ENCODE data around the gene LRTM1.

Gene LRTM1

DNA sequence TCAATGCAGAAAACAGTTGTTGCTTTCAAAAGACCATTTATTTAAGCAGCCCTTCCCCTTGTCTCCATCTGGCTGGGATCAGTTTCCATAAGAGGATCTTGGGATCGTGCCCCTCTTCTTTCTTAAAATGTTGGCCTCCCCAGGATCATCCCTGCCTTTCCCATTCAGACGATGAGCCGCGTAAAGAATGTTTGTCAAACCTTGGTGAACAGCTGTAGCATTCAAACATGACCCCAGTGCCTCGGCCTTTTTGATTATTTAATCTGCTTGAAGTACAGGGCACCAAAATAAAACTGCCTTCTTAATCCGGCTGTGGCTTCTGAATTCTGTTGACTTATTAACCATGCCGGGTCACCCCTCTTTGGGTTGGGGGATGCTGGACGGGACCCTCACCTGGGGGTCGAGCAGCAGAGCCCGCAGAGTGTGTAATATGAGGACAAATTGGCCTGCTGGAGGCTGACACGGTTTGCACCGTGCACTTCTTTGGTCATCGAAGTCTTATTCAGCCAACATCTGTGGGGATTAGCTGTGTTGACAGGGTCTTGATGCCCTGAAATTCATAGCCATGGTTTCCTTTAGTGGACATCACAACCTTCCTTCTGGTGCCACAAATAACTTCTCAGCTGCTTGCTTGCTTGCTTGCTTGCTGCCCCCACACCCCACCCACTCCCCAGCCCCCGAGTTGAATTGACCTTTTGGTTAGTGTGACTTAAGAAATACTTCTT is at the start of gene LRTM1:
TSS of gene LRTM1 (minus strand) at position 14 of the 725 bp plus-strand sequence. CDS start 148 bp downstream, outside the sequence.
- no peak for DNase-seq

- DNase-seq: no peak
Observed at GRCh38 chr3:54977439-54977838, 49.6 kb upstream of the LRTM1 start.

- DNase-seq: no peak
Observed at GRCh38 chr3:54970895-54971294, 43.0 kb upstream of the LRTM1 start.

GRCh38 chr3:54969652-54970051 is 41.8 kb upstream of the LRTM1 start:
- DNase-seq: no peak

DNA sequence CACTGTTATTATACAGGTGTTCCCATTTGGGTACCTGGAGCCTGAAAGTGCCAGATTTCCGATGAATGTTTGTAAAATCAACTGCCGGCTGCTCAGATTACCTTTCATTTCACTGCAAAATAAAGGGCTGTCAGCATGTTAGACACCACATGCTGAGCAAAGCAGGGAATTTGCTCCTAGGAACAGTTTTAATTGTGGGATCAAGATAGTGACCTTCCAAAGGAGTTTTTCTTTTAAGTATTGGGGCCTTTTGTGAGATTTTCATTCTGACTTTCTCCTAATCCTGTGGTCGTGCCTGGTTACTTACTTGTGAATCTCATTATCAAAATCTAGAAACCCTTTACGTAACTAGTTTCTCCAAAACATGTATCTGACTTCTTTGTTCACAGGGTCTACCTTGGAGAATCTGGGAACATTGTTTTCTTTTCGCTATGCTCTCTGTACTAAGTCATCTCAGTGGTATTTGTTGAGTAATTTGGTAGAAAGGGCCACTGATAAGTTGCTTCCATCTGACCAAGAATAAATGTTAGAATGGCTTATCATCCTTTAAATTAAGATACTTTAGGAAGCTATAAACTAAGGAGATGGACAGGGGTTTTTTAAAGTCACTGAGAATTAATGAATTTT is 40.8 kb upstream of the LRTM1 start:
- DNase-seq: no peak

DNA sequence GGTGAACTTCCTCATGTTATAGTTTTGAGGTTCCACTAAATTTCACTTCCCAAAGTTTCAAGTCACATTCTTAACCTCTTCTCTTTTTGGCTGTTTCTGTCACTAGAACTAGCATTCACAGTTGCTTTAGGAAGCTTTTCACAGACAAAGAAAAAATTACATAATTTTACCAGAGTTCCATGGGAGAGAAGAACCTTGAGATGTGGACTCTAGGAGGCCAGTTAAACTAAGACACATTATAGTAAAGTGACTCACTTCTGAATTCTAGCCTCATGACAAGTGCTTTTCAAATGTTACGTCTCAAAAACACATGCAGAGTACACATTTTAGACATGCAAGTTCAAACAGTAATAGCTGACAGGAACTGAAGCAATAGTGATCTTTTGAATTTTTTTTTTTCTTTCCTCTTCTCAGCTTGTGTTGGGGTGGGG is 39.9 kb upstream of the LRTM1 start:
- DNase-seq: no peak

GRCh38 chr3:54966979-54967378 is 39.1 kb upstream of the LRTM1 start:
- DNase-seq: no peak

DNA sequence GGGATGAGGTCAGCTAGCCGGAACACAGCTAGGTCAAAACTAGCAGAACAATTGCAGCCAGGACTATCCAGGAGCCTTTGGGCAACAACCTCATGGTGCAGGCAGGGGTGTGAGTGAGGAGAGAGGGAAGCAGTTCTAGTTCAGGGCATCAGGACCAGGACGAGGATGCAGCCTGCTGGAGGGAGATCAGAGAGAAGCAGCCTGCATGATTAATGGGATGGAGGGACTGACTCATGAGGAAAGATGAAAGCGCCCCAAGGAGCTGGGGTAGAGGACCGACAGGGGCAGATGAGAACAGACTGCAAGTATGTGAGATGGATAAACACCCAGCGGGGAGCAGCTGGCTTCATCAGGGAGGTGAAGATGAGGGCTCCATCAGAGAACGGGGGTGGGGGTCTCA is 37.9 kb upstream of the LRTM1 start:
- DNase-seq: no peak

DNA sequence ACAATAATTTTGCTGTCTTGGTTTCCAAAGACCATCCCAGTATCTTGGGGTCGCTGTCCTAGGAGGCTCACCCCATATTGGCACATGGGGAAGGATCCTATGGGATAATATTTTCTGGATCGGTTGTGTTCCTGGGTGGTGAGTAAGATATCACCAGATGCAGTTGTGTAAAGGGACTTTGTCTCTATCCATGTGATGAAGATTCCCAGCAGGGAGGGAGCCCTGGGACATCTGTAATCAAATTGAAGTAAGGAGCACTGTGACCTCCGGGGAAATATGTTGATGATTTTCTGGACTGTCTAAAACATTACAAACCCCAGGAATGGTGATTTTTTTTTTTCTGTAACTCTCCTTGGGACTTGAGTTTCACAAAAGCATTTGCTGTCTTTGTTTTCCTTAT is 36.2 kb upstream of the LRTM1 start:
- DNase-seq: no peak

DNA sequence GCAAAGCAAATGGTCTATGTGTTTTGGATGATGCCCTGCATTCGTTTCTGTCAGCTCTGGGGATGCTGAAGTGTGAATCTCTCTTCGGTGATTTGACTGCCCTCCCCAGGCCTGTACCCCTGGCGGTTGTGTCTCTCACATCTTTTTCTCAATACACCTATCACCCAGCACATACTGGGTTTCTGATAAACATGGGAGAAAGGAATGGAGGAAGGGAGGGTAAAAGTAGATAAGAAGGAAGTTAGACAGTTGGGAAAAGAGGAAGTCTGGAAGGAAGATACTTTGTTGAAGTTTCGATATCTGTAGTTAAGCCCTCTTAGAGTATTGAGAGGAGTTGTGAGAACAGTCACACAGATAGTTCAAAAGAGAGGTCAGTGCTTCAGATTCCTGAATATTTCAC is 35.8 kb upstream of the LRTM1 start:
- no peak for DNase-seq

GRCh38 chr3:54962200-54962599 is 34.3 kb upstream of the LRTM1 start:
- no peak for DNase-seq

GRCh38 chr3:54960701-54961100 is 32.8 kb upstream of the LRTM1 start:
- no peak for DNase-seq

GRCh38 chr3:54960082-54960481 is 32.2 kb upstream of the LRTM1 start:
- DNase-seq: no peak

DNA sequence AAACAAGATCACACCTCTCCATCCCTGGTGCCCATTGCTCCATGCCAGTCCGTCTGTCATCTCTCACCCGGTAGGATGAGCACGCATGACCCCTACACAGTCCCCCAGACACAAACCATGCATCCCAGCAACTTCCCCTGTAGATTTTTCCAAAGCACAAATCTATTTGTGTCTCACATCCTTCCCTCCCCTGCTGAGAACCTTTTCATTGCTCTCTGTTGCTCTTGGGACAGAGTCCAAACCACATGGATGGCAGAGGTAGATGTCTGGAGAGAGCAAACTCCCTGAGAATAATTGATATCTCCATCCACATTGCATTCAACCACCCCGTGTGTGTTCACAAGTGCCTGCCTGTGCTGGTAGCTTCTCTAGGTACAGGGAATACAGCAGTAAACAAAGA is 29.9 kb upstream of the LRTM1 start:
- no peak for DNase-seq

GRCh38 chr3:54955941-54956340 is 28.1 kb upstream of the LRTM1 start:
- DNase-seq: no peak

DNA sequence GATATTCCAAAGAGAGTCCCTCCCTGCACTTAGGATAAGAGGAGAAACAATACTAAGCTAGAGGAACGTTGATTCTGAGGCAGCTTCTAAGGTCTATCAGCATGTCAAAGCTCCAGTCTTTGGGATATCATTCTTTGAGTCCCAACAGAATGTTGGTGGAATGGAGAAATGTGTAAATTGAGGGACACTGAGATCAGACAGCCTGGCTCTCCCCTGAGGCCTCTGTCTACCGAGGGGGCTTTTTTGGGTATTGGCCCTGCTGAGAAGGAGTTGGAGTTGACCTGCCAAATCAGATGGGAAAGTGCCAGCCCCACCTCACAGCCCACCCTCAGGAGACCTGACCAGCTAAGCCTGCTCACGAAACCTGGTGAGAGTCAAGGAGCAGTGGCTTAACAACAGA is 27.6 kb upstream of the LRTM1 start:
- DNase-seq: no peak

DNA sequence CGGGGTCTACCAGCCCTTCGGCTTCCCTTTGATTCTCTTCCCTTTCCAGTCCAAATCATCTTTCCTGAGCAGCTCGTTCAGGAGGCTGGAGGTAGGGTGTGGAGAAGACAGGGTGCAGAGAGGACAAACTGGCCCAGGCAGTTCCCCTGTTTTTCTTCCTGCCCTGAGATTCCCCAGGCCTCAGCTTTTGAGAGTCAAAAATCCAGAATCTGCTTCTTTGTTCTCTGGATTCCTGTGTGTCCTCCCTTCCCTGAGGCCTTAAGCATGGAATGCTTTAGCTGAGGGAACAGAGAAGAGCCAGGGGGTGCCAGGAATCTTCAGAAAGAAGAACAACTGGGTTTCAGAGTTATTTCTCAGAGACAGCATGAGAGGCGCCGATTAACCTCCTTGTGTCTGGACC is 26.7 kb upstream of the LRTM1 start:
- DNase-seq: no peak

- no peak for DNase-seq
Observed at GRCh38 chr3:54954022-54954421, 26.2 kb upstream of the LRTM1 start.

GRCh38 chr3:54951405-54951804 is 23.5 kb upstream of the LRTM1 start:
- DNase-seq: no peak

DNA sequence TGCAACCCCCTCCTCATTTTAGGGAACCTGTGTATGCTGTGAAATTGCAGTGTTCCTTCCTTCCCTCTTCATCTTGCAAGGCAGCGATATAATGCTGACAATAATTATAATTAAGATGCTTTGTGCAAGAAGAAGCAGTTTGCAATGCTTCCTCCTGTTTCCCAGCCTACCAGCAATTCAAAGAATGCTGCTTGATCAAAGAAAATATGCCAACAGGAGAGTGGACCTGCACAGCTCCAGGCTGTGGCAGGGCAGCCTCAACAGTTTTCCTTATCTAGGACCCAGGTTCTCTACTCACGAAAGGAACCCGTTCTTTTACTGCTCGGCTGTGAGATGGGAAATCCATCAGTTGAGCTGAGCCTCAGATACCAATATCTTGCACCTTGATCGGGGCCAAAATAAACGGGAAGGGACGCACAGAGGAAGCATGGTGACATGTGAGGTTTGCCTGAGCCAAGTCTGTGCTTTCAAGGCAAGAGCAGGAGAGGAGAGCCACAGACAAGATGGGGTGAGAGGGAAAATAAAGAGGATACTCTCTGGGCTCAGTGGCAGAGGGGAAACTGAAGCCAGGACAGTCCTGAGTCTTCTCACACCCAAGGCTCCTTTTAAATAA is 22.6 kb upstream of the LRTM1 start:
- DNase-seq: no peak

DNA sequence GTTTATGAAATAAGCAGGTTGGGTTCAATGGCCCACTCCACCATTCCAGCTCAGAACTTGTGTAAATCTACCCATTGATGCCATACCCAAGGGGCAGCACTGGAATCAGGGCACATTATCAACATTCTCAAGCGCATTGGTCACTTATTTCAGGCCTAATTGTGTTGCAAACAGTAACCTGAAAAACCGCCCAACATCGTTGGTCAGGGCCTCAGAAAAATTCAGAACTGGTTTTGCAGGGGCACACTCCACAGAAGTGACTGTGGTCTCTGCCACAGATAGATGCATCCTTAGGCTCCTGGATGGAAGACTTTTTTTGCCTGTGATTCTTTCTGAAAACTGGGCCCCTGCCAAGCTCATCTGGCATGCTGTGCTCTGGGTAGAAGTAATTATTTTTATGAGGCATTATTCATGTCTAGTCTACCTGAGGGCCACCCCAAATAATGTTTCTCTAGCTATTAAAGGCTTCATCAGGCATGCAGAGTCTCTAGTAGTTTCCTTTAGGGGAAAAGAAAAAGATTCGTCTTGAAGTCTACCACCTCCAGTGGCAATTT is 21.7 kb upstream of the LRTM1 start:
- no peak for DNase-seq

DNA sequence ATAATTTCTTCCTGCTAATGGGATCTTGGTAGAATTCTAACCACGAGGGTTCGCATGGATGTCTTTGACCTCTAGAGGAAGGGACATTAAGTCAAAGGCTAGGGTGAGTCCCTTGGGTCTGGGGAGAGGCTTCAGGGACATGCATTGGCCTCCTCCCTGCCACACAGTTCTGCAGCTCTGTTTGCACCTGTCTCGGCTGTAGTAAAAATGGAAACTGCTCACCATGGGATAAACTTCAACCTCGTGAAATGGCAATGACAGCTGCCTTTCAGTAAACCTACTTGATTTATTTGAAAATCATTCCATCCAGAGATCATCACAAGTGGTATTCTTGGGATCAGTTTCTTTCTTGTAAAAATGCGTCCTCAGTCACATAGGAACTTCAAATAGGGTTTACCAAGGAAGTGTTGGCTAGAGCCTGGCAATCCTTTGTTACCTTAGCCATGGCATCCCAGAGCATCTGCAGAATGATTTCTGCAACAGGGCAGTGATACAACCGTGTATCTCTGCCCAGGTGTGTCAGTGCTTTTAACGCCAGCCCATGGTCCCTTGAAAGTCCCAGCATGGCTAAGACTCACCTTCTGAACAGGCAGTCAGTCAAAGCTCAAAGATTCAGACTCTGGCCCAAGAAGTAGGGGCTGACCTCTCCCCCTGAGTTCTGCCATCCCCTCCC is 14.0 kb upstream of the LRTM1 start:
- no peak for DNase-seq

DNA sequence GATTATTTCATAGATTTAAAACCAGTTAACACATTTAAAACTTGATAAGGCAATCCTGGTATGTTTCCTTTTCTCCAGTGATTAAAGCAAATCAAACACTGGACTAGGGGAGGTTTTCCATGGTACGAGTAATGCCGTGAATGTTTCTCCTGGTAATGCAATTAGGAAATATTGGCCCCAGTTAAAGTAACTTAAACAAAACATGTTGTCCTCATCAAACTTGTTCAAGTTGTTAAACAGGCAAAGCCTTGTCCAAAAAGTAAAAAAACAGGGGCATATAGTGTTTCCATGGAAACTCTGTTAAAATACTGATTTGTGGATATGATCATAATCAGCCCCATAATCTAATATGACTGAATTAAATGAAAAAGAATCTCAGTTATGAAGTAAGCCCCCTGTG is 13.1 kb upstream of the LRTM1 start:
- no peak for DNase-seq

All from KG1 (cell line).